Spleen (tissue), 11 donors: ENCODE results near the gene DDX27. TPM values are rescaled to one million over a fixed set of nuclear protein-coding genes. Genes with fewer than 3 reads are reported as not detected.

Experiments
- DNase-seq: peaks from one replicate; pipeline ENCODE4 v3.0.0-alpha.2; 2020
- H3K27ac ChIP-seq, 8 donors: fragments of 200-600 bp; sonication (generic) in 7 of 8; 1 replicate in 4 of 8; 2 replicates in 4 of 8; pipeline versions ENCODE4 v1.5.0 to v1.8.0; 2016 to 2021; ENCODE audit warnings: inconsistent platforms in 4 of 8, mild to moderate bottlenecking in 4 of 8, moderate library complexity in 1 of 8
- H3K27me3 ChIP-seq, 7 donors: fragments of 200-600 bp; sonication (generic) in 6 of 7; replicated peaks in 1 of 7; 1 replicate in 4 of 7; 2 replicates in 3 of 7; pipeline versions ENCODE4 v1.5.0 to v1.8.0; 2016 to 2021; ENCODE audit warnings: inconsistent platforms in 3 of 7, mild to moderate bottlenecking in 1 of 7
- H3K36me3 ChIP-seq, 6 donors: fragments of 200-600 bp; sonication (generic) in 5 of 6; 1 replicate in 4 of 6; 2 replicates in 2 of 6; pipeline versions ENCODE4 v1.5.0 to v1.8.0; 2016 to 2021; ENCODE audit warnings: inconsistent platforms in 2 of 6
- H3K4me1 ChIP-seq, 6 donors: fragments of 200-600 bp; sonication (generic) in 5 of 6; 1 replicate in 3 of 6; 2 replicates in 3 of 6; pipeline versions ENCODE4 v1.5.0 to v1.8.0; 2016 to 2021; ENCODE audit warnings: inconsistent platforms in 3 of 6
- H3K4me3 ChIP-seq, 8 donors: fragments of 200-600 bp; sonication (generic) in 7 of 8; 1 replicate in 4 of 8; 2 replicates in 4 of 8; pipeline versions ENCODE4 v1.5.0 to v1.8.0; 2016 to 2021; ENCODE audit warnings: inconsistent platforms in 4 of 8, mild to moderate bottlenecking in 4 of 8, moderate library complexity in 2 of 8
- H3K9me3 ChIP-seq, 8 donors: fragments of 200-600 bp; sonication (generic) in 7 of 8; 1 replicate in 4 of 8; 2 replicates in 4 of 8; pipeline versions ENCODE4 v1.5.0 to v1.8.0; 2016 to 2021; ENCODE audit warnings: inconsistent platforms in 4 of 8
- POLR2A ChIP-seq, 3 donors: fragments of 450-650 bp; IDR thresholded peaks; one replicate each; pipeline ENCODE4 v1.5.1; 2017; ENCODE audit warnings: antibody characterized with exemption in 3 of 3, mild to moderate bottlenecking in 1 of 3
- POLR2AphosphoS5 ChIP-seq, 3 donors: sonication (generic); formaldehyde crosslinking; IDR thresholded peaks; one replicate each; pipeline ENCODE4 v1.5.1; 2017; ENCODE audit warnings: antibody characterized with exemption in 3 of 3
- WGBS, 5 donors: extraction: QIAGEN DNeasy Blood & Tissue Kit in 3 of 5; methylation state at CpG; one replicate each; pipeline versions ENCODE4 v1.1.5 to v1.1.7; 2013 to 2018; 5-methylcytosine and 5-hydroxymethylcytosine counted together
- intact Hi-C: fragments of 100-400 bp; cut with DNase I; formaldehyde crosslinking; loops from one replicate; pipeline ENCODE4 v1.15.0; 2023; ENCODE audit warnings: low total_unique reads
- polyA plus RNA-seq, 3 donors: library from polyadenylated mRNA; stranded (reverse); fragments of 200-250 nt; gene quantifications; one replicate each; pipeline ENCODE4 v1.2.1, GENCODE V29; 2013
- total RNA-seq, 7 donors: library from RNA; depleted of rRNA in 3 of 7; stranded (reverse); fragments of >200 nt in 3 of 7; fragmentation: NEBNext Ultra II Directional in 4 of 7; extraction: Animal tissue kit (Norgen Biotek cat#: 25700) in 4 of 7; gene quantifications; one replicate each; pipeline versions ENCODE4 v1.1.0 to v1.2.1, GENCODE V29; 2016 to 2021
- TF ChIP-seq, protein P1 (sequence below), 11 experiments: fragments of 200-600 bp in 7 of 11; fragments of 450-650 bp in 4 of 11; sonication (generic) in 4 of 11; IDR thresholded peaks in 8 of 11; conservative IDR thresholded peaks in 3 of 11; 1 replicate in 7 of 11; 2 replicates in 4 of 11; pipeline versions ENCODE4 v1.4.0 to v1.8.0; 2016 to 2021; ENCODE audit warnings: antibody characterized with exemption in 11 of 11, inconsistent platforms in 4 of 11, mild to moderate bottlenecking in 1 of 11
- donor health status: healthy with polysubstance abuse.
- donor health status: DM: no; HTN: no; CAD: no; lungs with moderate emphysema.
- donor health status: DM: no; HTN: no; CAD: no.
- donor health status: Bipolar disorder and iron deficiency.
- donor health status: healthy.
- donor health status: DM: no; HTN: no; CAD: no.
- donor health status: DM: yes; HTN: yes; CAD: no.

DDX27 gene
- total and polyA plus RNA-seq, 10 donors, result 30.2 to 39.0 (median 36.0) TPM

DNA sequence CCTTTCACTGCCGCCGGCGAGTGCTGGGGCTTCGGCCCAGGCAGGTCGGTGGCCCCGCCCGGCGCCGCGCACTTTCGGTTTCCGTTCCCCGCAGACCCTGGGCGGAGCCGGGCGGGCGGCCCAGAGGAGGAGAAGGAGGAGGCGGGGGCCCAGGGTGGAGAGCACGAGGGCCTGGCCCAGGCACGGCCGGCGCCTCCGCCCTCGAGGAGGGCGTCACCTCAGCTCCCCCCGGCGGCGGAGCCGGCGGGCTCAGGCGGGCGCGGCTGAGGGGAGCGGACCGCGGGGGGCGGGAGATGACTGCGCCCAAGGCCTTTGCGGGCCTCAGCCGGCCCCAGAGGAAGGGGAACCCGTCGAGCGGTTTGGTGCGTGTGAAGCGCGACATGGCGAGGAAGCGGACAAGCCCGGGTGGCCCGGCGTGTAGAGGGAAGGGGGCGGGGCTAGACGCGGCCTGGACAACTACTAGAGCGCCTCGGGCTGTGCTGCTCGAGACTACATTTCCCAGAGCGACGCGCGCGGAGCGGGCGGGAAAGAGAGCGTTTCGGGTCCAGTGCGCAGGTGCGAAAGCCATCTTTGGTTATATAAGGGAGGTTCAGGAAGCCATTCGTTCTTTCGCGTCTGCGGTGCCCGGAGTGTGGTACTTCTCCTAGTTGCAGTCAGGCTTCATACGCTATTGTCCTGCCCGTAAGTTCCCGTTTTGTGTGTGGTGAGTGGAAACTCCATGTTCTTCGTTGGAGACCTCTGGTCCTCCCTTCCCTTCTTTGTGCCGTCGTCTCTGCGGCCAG lies 59.0 kb downstream of the DDX27 start, which contains the start of gene ZNFX1:
Gene ZNFX1, minus strand, starts transcription at position 22 of the 782 bp plus-strand sequence. CDS start 2,218 bp downstream, outside the sequence.
- intact Hi-C loops, result no loop called here
- Histone ChIP-seq H3K4me3 (peak within 1 kb of the TSS; percentile 61 to 88 (median 78)), H3K4me1 (peaks cover 27 to 85% (median 76%) of the 10 kb centered on the region in 6 donors), H3K9me3 (peaks cover 3 to 37% (median 33%) of the 10 kb centered on the region in 8 donors), H3K27ac (peak within 1 kb of the TSS; percentile 97 to 99 (median 99)), H3K36me3 (peaks cover 14 to 68% (median 54%) of the 10 kb centered on the region in 6 donors), H3K27me3 (no peaks in the 10 kb centered on the region)
- 0 to 1% (median 0%) methylated on average over 39 to 80 of the region's 80 CpGs for WGBS, 5 donors
- TF ChIP-seq POLR2A (IDR thresholded peaks at IDR 0.05), result peak; percentile 98 to 99 (median 99)
- TF ChIP-seq, protein P1, sequence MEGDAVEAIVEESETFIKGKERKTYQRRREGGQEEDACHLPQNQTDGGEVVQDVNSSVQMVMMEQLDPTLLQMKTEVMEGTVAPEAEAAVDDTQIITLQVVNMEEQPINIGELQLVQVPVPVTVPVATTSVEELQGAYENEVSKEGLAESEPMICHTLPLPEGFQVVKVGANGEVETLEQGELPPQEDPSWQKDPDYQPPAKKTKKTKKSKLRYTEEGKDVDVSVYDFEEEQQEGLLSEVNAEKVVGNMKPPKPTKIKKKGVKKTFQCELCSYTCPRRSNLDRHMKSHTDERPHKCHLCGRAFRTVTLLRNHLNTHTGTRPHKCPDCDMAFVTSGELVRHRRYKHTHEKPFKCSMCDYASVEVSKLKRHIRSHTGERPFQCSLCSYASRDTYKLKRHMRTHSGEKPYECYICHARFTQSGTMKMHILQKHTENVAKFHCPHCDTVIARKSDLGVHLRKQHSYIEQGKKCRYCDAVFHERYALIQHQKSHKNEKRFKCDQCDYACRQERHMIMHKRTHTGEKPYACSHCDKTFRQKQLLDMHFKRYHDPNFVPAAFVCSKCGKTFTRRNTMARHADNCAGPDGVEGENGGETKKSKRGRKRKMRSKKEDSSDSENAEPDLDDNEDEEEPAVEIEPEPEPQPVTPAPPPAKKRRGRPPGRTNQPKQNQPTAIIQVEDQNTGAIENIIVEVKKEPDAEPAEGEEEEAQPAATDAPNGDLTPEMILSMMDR (IDR thresholded peaks at IDR 0.05 in 8 of 11, conservative IDR thresholded peaks at IDR 0.05 in 3 of 11), result peak in 7 of 11 experiments; percentile 15 to 39 (median 25)
- peak; percentile 97 to 100 (median 99) for TF ChIP-seq POLR2AphosphoS5 (IDR thresholded peaks at IDR 0.05)
- DNase-seq, result peak; percentile 100

DNA sequence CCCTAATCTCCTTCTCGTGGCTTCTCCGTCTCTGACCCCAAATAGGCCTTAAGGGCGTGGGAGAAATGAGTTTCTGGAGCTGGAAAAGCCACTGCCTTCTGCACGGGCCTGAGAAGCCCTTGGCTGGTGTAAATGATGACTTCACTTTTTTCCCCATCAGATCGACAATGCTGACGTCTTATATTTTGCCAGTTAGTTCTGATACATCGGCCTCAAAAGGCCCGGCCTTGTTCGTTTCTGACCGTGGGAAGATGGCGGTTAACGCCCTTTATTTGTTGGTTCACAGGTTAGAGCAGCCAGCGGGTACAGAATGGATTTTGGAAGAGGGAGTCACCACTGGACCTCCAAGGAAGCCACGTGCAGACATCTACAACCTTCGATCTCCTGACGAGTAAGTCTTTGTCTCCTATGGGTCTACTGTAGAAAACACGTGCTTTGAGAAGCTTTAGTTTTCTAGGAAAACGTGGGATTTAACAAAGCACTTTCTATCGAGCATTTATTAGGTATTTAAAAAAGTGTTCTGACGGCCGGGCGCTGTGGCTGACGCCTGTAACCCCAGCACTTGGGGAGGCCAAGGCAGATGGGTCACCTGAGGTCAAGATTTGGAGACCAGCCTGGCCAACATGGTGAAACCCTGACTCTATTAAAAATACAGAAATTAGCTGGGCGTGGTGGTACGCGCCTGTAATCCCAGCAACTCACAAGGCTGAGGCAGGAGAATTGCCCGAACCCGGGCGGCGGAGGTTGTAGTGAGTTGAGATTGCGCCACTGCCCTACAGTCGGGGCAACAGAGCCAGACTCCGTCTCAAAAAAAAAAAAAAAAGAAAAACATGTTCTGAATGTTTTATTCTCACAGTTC lies 59.8 kb downstream of the DDX27 start:
- Histone ChIP-seq H3K4me3 (peak overlapping the region; percentile 61 to 88 (median 78)), H3K36me3 (peaks cover 18 to 68% (median 54%) of the 10 kb centered on the region in 6 donors), H3K27me3 (no peaks in the 10 kb centered on the region), H3K9me3 (peaks cover 3 to 45% (median 41%) of the 10 kb centered on the region in 8 donors), H3K4me1 (peaks cover 26 to 85% (median 76%) of the 10 kb centered on the region in 6 donors), H3K27ac (peak overlapping the region; percentile 97 to 99 (median 99))
- peak; percentile 78 for DNase-seq
- intact Hi-C loops, result no loop called here
- TF ChIP-seq POLR2A (IDR thresholded peaks at IDR 0.05), result no peak
- TF ChIP-seq POLR2AphosphoS5 (IDR thresholded peaks at IDR 0.05), result no peak
- 9 to 16% (median 12%) methylated on average over 33 of the region's 33 CpGs for WGBS, 5 donors

DNA sequence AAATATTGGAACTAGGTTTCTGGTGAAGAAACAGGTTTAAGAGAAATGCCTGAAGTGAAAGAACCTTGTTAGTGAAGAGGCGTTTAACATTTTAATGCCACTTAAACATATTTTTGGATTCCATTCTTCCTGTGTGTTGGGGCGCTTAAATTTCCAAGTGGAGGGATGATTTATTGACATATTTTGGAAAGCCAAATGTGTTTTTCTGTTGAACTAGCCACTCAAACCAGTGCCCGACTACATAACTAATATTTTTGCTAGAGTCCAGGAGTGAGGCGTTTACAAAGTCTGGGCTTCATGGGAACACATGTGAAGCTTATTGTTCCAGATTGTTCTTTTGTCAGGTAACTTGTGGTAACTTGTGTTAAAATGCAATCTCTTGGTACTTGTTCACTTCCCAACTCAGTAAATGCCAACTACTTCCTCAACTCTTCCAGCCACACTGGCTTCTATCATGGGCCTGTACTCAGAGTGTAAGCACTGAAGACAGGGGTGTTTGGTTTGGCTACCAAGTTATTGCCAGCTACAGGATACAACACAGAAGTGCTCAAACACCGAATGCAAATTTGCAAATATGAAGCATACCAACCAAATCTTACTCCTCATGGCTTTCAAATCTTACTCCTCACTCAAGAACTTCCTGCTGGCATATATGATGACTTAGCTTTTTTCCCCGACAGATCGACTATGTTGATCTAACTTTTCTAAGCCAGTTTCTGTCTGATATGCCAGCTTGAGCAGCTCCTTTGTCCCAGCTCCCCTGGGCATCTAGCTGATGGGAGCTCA lies 60.7 kb downstream of the DDX27 start:
- WGBS, 5 donors, result 39 to 50% (median 49%) methylated on average over 7 of the region's 7 CpGs
- H3K27me3 ChIP-seq, result no peaks in the 10 kb centered on the region
- H3K4me3 ChIP-seq, result peak overlapping the region; percentile 61 to 88 (median 78)
- intact Hi-C loops, result no loop called here
- peaks cover 18 to 69% (median 58%) of the 10 kb centered on the region in 6 donors for H3K36me3 ChIP-seq
- H3K4me1 ChIP-seq, result peaks cover 26 to 86% (median 74%) of the 10 kb centered on the region in 6 donors
- TF ChIP-seq POLR2AphosphoS5 (IDR thresholded peaks at IDR 0.05) (no peak), POLR2A (IDR thresholded peaks at IDR 0.05) (no peak)
- TF ChIP-seq, protein P1 (IDR thresholded peaks at IDR 0.05 in 8 of 11, conservative IDR thresholded peaks at IDR 0.05 in 3 of 11), result no peak
- H3K9me3 ChIP-seq, result peaks cover 3 to 53% (median 49%) of the 10 kb centered on the region in 8 donors
- DNase-seq, result no peak
- H3K27ac ChIP-seq, result peak overlapping the region; percentile 97 to 99 (median 99)
